Medulla oblongata (tissue), 1 donor: ENCODE data around the gene STX11.
"Not testable (repeated sequence)": the region's sequence is repeated elsewhere in the genome, so short reads cannot be mapped to it uniquely, and the experiment has no call there.

Experiments used
- DNase-seq: peaks from one replicate; pipeline ENCODE4 v3.0.0-alpha.2; 2015; ENCODE audit errors: extremely low spot score

STX11 gene

GRCh38 chr6:144149894-144150709, at the start of gene STX11:
Gene STX11 (plus strand): TSS chr6:144150517. CDS start chr6:144186628, 36,111 bp downstream.
- peak; percentile 56 for DNase-seq

- DNase-seq: no peak
Observed at GRCh38 chr6:144103026-144103563, 47.2 kb upstream of the STX11 start.

GRCh38 chr6:144104488-144104887, 45.8 kb upstream of the STX11 start:
- no peak for DNase-seq

GRCh38 chr6:144104898-144105487, 45.3 kb upstream of the STX11 start:
- DNase-seq: peak; percentile 85

- no peak for DNase-seq
Observed at GRCh38 chr6:144106206-144106605, 44.1 kb upstream of the STX11 start.

GRCh38 chr6:144110210-144110609, 40.1 kb upstream of the STX11 start:
- DNase-seq: no peak

- no peak for DNase-seq
Observed at GRCh38 chr6:144113366-144113765, 37.0 kb upstream of the STX11 start.

- no peak for DNase-seq
Observed at GRCh38 chr6:144115219-144115618, 35.1 kb upstream of the STX11 start.

GRCh38 chr6:144119376-144119775, 30.9 kb upstream of the STX11 start:
- no peak for DNase-seq

GRCh38 chr6:144122861-144123260, 27.5 kb upstream of the STX11 start:
- no peak for DNase-seq

GRCh38 chr6:144123421-144123820, 26.9 kb upstream of the STX11 start:
- DNase-seq: no peak

GRCh38 chr6:144123836-144124235, 26.5 kb upstream of the STX11 start:
- DNase-seq: no peak

GRCh38 chr6:144127097-144127496, 23.2 kb upstream of the STX11 start:
- DNase-seq: no peak

- DNase-seq: no peak
Observed at GRCh38 chr6:144129469-144129868, 20.8 kb upstream of the STX11 start.

- DNase-seq: no peak
Observed at GRCh38 chr6:144131248-144131709, 19.0 kb upstream of the STX11 start.

GRCh38 chr6:144132167-144132690, 18.1 kb upstream of the STX11 start:
- DNase-seq: not testable (repeated sequence)

GRCh38 chr6:144133225-144133821, 17.0 kb upstream of the STX11 start:
- DNase-seq: no peak

- DNase-seq: no peak
Observed at GRCh38 chr6:144134176-144134575, 16.1 kb upstream of the STX11 start.

GRCh38 chr6:144134737-144135136, 15.6 kb upstream of the STX11 start:
- DNase-seq: no peak

- DNase-seq: no peak
Observed at GRCh38 chr6:144138542-144138941, 11.8 kb upstream of the STX11 start.

- DNase-seq: no peak
Observed at GRCh38 chr6:144139817-144140216, 10.5 kb upstream of the STX11 start.

GRCh38 chr6:144140867-144141266, 9.4 kb upstream of the STX11 start:
- no peak for DNase-seq
